ENCODE measurements around the gene RASGRP3. TPM values are rescaled to one million over a fixed set of nuclear protein-coding genes. Genes with fewer than 3 reads are reported as not detected.

RASGRP3 gene
- total RNA-seq, 4 donors from 2014 or later, result 2.4 to 15.8 (median 4.3) TPM

DNA sequence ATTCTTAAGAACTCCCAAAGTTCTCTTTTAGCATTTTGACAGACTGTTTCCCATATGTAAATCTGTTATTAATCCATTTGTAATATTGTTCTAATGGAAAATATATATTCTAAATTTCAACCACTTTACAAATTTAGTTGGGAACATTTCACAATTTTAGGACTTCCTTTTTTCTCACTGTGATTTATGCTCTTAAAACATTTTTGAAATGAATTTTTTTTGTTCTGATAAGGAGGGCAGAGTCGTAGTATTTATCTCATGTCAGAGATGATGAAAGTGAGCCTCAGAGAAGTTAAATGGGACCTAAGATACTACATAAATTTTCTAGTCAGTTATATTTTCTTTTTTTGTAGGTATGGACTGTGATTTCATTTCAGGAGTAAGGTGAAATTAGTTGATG, 26.6 kb downstream of the RASGRP3 start:
- TF ChIP-seq CTCF (IDR thresholded peaks at IDR 0.05), result no peak
- no peak for TF ChIP-seq POLR2A (IDR thresholded peaks at IDR 0.05)
- no peak for DNase-seq (ENCODE audit: low spot score in 2 of 2)
- WGBS, 2 donors, result 56 to 69% methylated on average over 1 of the region's 1 CpG
- intact Hi-C loops (cut with DNase I; ENCODE audit: low total_unique reads), result no loop called here
- no peak overlapping the region for H3K4me3 ChIP-seq (ENCODE audit: low read depth, poor library complexity, severe bottlenecking)

GRCh38 chr2:33505966-33506365, 29.5 kb downstream of the RASGRP3 start:
- DNase-seq (ENCODE audit: low spot score in 2 of 2), result no peak
- WGBS, 2 donors, result 68 to 71% methylated on average over 1 of the region's 1 CpG
- no peak overlapping the region for H3K4me3 ChIP-seq (ENCODE audit: low read depth, poor library complexity, severe bottlenecking)
- intact Hi-C loops (cut with DNase I; ENCODE audit: low total_unique reads), result no loop called here
- no peak for TF ChIP-seq POLR2A (IDR thresholded peaks at IDR 0.05)
- TF ChIP-seq CTCF (IDR thresholded peaks at IDR 0.05), result no peak

DNA sequence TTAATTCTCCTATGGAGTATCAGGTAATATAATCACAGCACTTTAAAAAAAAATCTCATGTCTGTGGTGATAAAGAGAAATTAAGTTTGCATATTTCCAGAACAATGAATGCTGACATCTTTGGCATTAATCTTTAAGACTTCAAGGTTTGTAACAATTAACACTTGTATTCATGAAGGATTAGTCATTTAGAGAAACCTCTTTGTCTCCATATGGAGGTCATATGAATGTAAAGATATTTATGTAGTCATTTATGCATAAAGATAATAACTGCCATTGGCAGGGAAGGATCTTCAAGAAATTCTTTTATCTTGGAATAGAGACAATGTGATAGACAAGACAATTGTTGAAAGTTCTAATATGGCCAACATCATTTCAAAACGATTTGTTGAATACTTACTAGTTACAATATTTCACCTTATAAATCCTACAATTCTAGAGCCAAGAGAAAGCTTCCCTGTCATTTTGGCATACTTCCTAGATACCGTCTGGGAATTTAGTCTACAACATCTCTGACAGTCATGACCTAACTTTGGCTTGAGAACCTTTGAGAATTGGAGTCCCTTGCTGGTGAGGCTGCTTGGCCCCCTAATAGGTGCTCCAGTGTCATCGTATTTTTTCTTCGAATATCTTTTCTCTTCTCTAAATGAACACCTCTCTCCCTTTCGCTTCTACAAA, 33.6 kb downstream of the RASGRP3 start:
- intact Hi-C loops (cut with DNase I; ENCODE audit: low total_unique reads), result no loop called here
- no peak overlapping the region for H3K4me3 ChIP-seq (ENCODE audit: low read depth, poor library complexity, severe bottlenecking)
- WGBS, 2 donors, result 64 to 71% methylated on average over 5 of the region's 5 CpGs
- no peak for TF ChIP-seq CTCF (IDR thresholded peaks at IDR 0.05)
- no peak for TF ChIP-seq POLR2A (IDR thresholded peaks at IDR 0.05)
- no peak for DNase-seq (ENCODE audit: low spot score in 2 of 2)

GRCh38 chr2:33510586-33510968, 34.1 kb downstream of the RASGRP3 start:
- H3K4me3 ChIP-seq (ENCODE audit: low read depth, poor library complexity, severe bottlenecking), result no peak overlapping the region
- WGBS, 2 donors, result 85 to 89% methylated on average over 4 of the region's 4 CpGs
- DNase-seq (ENCODE audit: low spot score in 2 of 2), result no peak
- intact Hi-C loops (cut with DNase I; ENCODE audit: low total_unique reads), result no loop called here
- TF ChIP-seq POLR2A (IDR thresholded peaks at IDR 0.05) (no peak), CTCF (IDR thresholded peaks at IDR 0.05) (no peak)

DNA sequence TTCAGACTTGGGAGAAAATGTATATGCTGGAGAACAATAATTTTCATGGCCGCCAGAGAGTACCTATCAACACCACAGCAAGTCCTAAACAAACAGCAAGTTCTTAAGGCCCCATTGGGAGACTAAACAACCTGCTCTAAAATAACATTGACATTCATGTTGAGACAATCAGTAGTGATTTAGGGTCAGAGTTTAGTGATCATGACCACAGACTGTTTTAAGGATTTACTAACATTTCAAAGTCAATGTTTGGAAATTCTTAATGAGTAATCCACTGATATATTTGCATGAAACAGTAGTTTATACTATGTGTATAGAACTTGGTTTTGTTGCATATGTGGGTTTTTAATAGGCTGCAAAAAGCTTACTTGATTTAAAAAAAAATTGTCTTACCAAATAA, 34.7 kb downstream of the RASGRP3 start:
- WGBS, 2 donors, result 97 to 100% methylated on average over 1 of the region's 1 CpG
- TF ChIP-seq POLR2A (IDR thresholded peaks at IDR 0.05) (no peak), CTCF (IDR thresholded peaks at IDR 0.05) (no peak)

GRCh38 chr2:33512112-33512511, 35.7 kb downstream of the RASGRP3 start:
- 56 to 65% methylated on average over 5 of the region's 5 CpGs for WGBS, 2 donors

More for the DNA sequence above, 34.7 kb downstream of the RASGRP3 start:
- DNase-seq (ENCODE audit: low spot score in 2 of 2), result no peak
- intact Hi-C loops (cut with DNase I; ENCODE audit: low total_unique reads), result no loop called here
- no peak overlapping the region for H3K4me3 ChIP-seq (ENCODE audit: low read depth, poor library complexity, severe bottlenecking)

More at GRCh38 chr2:33512112-33512511, 35.7 kb downstream of the RASGRP3 start:
- no peak for DNase-seq (ENCODE audit: low spot score in 2 of 2)
- TF ChIP-seq CTCF (IDR thresholded peaks at IDR 0.05), result no peak
- no peak for TF ChIP-seq POLR2A (IDR thresholded peaks at IDR 0.05)
- intact Hi-C loops (cut with DNase I; ENCODE audit: low total_unique reads), result no loop called here
- no peak overlapping the region for H3K4me3 ChIP-seq (ENCODE audit: low read depth, poor library complexity, severe bottlenecking)

Measured in lower leg skin (tissue), 4 donors.